ENCODE data around the gene APBB2. TPM values are rescaled to one million over a fixed set of nuclear protein-coding genes. Genes with fewer than 3 reads are reported as not detected.

Gene APBB2
- total and polyA plus RNA-seq, 2 of the 8 experiments (the other 6 are each of a cell fraction or from before 2014, with no cell fraction given) = 58.7 to 59.4 TPM

GRCh38 chr4:41058426-41058825, 155.9 kb downstream of the APBB2 start (continued):
- no peak for TF ChIP-seq CHD7 (IDR thresholded peaks at IDR 0.05; ENCODE audit: insufficient replicate concordance, low read length)

Measured in H1 (cell line).